Type B pancreatic cell (in vitro differentiated cells): ENCODE data around the gene MZT2A. TPM values are rescaled to one million over a fixed set of nuclear protein-coding genes. Genes with fewer than 3 reads are reported as not detected.
"Not testable (repeated sequence)": the region's sequence is repeated elsewhere in the genome, so short reads cannot be mapped to it uniquely, and the experiment has no call there.

Experiments
- DNase-seq: peaks from one replicate; pipeline ENCODE4 v3.0.0; 2021; ENCODE audit warnings: mixed read lengths; ENCODE audit not compliant: unreplicated experiment; ENCODE audit errors: extremely low spot score
- H3K27ac Mint-ChIP-seq: 2 replicates; pipeline ENCODE4 v1.8.0; 2021; ENCODE audit warnings: mild to moderate bottlenecking, mixed read lengths
- H3K27me3 Mint-ChIP-seq: 2 replicates; pipeline ENCODE4 v1.8.0; 2021; ENCODE audit warnings: mixed read lengths
- H3K36me3 Mint-ChIP-seq: 2 replicates; pipeline ENCODE4 v1.8.0; 2021; ENCODE audit warnings: mixed read lengths
- H3K4me1 Mint-ChIP-seq: one replicate; pipeline ENCODE4 v1.8.0; 2021; ENCODE audit warnings: mixed read lengths; ENCODE audit not compliant: unreplicated experiment
- H3K4me3 Mint-ChIP-seq: 2 replicates; pipeline ENCODE4 v1.8.0; 2021; ENCODE audit warnings: mild to moderate bottlenecking, mixed read lengths
- H3K9me3 Mint-ChIP-seq: 2 replicates; pipeline ENCODE4 v1.8.0; 2021; ENCODE audit warnings: mixed read lengths
- CTCF ChIP-seq: fragments of 200-600 bp; sonication (generic); conservative IDR thresholded peaks from 2 replicates; pipeline ENCODE4 v1.5.0; 2021; ENCODE audit warnings: antibody characterized with exemption, mild to moderate bottlenecking
- total RNA-seq: library from RNA; stranded (reverse); gene quantifications from 2 replicates; pipeline ENCODE4 v1.2.1, GENCODE V29; 2021; ENCODE audit warnings: low replicate concordance

MZT2A gene
- total RNA-seq, 1 donor from 2014 or later, result 117 TPM

- peak overlapping the region; percentile 98 for H3K27ac Mint-ChIP-seq
- peak overlapping the region; percentile 98 for H3K4me3 Mint-ChIP-seq
- H3K4me1 Mint-ChIP-seq, result peaks cover 4% of the 10 kb centered on the region
- H3K9me3 Mint-ChIP-seq, result no peaks in the 10 kb centered on the region
- no peaks in the 10 kb centered on the region for H3K36me3 Mint-ChIP-seq
- no peaks in the 10 kb centered on the region for H3K27me3 Mint-ChIP-seq
- peak; percentile 95 for DNase-seq
- TF ChIP-seq CTCF, result peak; percentile 84
Measured at GRCh38 chr2:131492418-131493198, 411 bp upstream of the MZT2A start.

- not testable (repeated sequence) for H3K36me3 Mint-ChIP-seq
Measured at GRCh38 chr2:131491469-131491836, 744 bp downstream of the MZT2A start.

GRCh38 chr2:131490616-131491468, 1.4 kb downstream of the MZT2A start:
- DNase-seq, H3K27ac Mint-ChIP-seq, H3K9me3 Mint-ChIP-seq, H3K4me1 Mint-ChIP-seq, H3K27me3 Mint-ChIP-seq, H3K36me3 Mint-ChIP-seq: not testable (repeated sequence)
- peak overlapping the region; percentile 86 for H3K4me3 Mint-ChIP-seq

More at GRCh38 chr2:131491469-131491836, 744 bp downstream of the MZT2A start:
- not testable (repeated sequence) for H3K27ac Mint-ChIP-seq, H3K4me1 Mint-ChIP-seq, DNase-seq, H3K27me3 Mint-ChIP-seq, H3K9me3 Mint-ChIP-seq
- peak overlapping the region; percentile 86 for H3K4me3 Mint-ChIP-seq

- TF ChIP-seq CTCF, result no peak
- no peak for DNase-seq
- Mint-ChIP-seq H3K4me3 (no peak overlapping the region), H3K4me1 (peaks cover 4% of the 10 kb centered on the region), H3K36me3 (no peaks in the 10 kb centered on the region), H3K27me3 (no peaks in the 10 kb centered on the region), H3K9me3 (no peaks in the 10 kb centered on the region), H3K27ac (no peak overlapping the region)
Measured at GRCh38 chr2:131488306-131489205, 3.6 kb downstream of the MZT2A start.

- not testable (repeated sequence) for H3K36me3 Mint-ChIP-seq, H3K27ac Mint-ChIP-seq, H3K9me3 Mint-ChIP-seq, H3K4me1 Mint-ChIP-seq, H3K4me3 Mint-ChIP-seq, DNase-seq, H3K27me3 Mint-ChIP-seq
Measured at GRCh38 chr2:131486201-131486902, 5.8 kb downstream of the MZT2A start.

- not testable (repeated sequence) for H3K27ac Mint-ChIP-seq, H3K36me3 Mint-ChIP-seq, H3K4me1 Mint-ChIP-seq, DNase-seq, H3K4me3 Mint-ChIP-seq, H3K9me3 Mint-ChIP-seq, H3K27me3 Mint-ChIP-seq
Measured at GRCh38 chr2:131484906-131485460, 7.2 kb downstream of the MZT2A start.

- not testable (repeated sequence) for H3K9me3 Mint-ChIP-seq, H3K4me1 Mint-ChIP-seq, H3K4me3 Mint-ChIP-seq, H3K36me3 Mint-ChIP-seq, H3K27me3 Mint-ChIP-seq, DNase-seq, H3K27ac Mint-ChIP-seq
Measured at GRCh38 chr2:131483981-131484820, 8.0 kb downstream of the MZT2A start.

- DNase-seq, result peak; percentile 39
- not testable (repeated sequence) for H3K36me3 Mint-ChIP-seq, H3K4me3 Mint-ChIP-seq, H3K9me3 Mint-ChIP-seq, H3K27ac Mint-ChIP-seq, H3K4me1 Mint-ChIP-seq, H3K27me3 Mint-ChIP-seq
Measured at GRCh38 chr2:131482506-131483155, 9.6 kb downstream of the MZT2A start.

GRCh38 chr2:131480351-131480750, 11.8 kb downstream of the MZT2A start:
- not testable (repeated sequence) for H3K9me3 Mint-ChIP-seq, H3K27me3 Mint-ChIP-seq, H3K27ac Mint-ChIP-seq, H3K4me1 Mint-ChIP-seq, H3K36me3 Mint-ChIP-seq, H3K4me3 Mint-ChIP-seq
- peak; percentile 39 for DNase-seq
